Measurements from ENCODE around the gene ARRB1.

Gene ARRB1

GRCh38 chr11:75271730-75272129 is 79.7 kb downstream of the ARRB1 start:
- DNase-seq: no peak

GRCh38 chr11:75270896-75271418 is 80.5 kb downstream of the ARRB1 start:
- no peak for DNase-seq

GRCh38 chr11:75269896-75270295 is 81.6 kb downstream of the ARRB1 start:
- DNase-seq: no peak

- DNase-seq: no peak
Measured at GRCh38 chr11:75269367-75269660, 82.1 kb downstream of the ARRB1 start.

- DNase-seq: no peak
Measured at GRCh38 chr11:75268626-75269366, 82.7 kb downstream of the ARRB1 start.

GRCh38 chr11:75267171-75267970 is 84.1 kb downstream of the ARRB1 start:
- DNase-seq: no peak

GRCh38 chr11:75265851-75266531 is 85.5 kb downstream of the ARRB1 start:
- no peak for DNase-seq

- DNase-seq: no peak
Measured at GRCh38 chr11:75264971-75265370, 86.5 kb downstream of the ARRB1 start.

GRCh38 chr11:75264356-75264755 is 87.1 kb downstream of the ARRB1 start:
- no peak for DNase-seq

- DNase-seq: no peak
Measured at GRCh38 chr11:75263944-75264349, 87.5 kb downstream of the ARRB1 start.

- no peak for DNase-seq
Measured at GRCh38 chr11:75262961-75263852, 88.3 kb downstream of the ARRB1 start.

GRCh38 chr11:75262436-75262835 is 89.0 kb downstream of the ARRB1 start:
- DNase-seq: no peak

- no peak for DNase-seq
Measured at GRCh38 chr11:75261902-75262361, 89.5 kb downstream of the ARRB1 start.

- DNase-seq: no peak
Measured at GRCh38 chr11:75260396-75261170, 90.9 kb downstream of the ARRB1 start.

- DNase-seq: no peak
Measured at GRCh38 chr11:75254326-75254725, 97.1 kb downstream of the ARRB1 start.

- no peak for DNase-seq
Measured at GRCh38 chr11:75249704-75250103, 101.8 kb downstream of the ARRB1 start.

- DNase-seq: no peak
Measured at GRCh38 chr11:75248924-75249256, 102.6 kb downstream of the ARRB1 start.

- DNase-seq: no peak
Measured at GRCh38 chr11:75246671-75247350, 104.7 kb downstream of the ARRB1 start.

- no peak for DNase-seq
Measured at GRCh38 chr11:75246006-75246670, 105.3 kb downstream of the ARRB1 start.

GRCh38 chr11:75245356-75246005 is 106.0 kb downstream of the ARRB1 start:
- DNase-seq: no peak

Data from bone marrow (tissue), 2 donors.